HG03575 (cell line): ENCODE data around the gene DKK2.
"Not testable (repeated sequence)": the region's sequence is repeated elsewhere in the genome, so short reads cannot be mapped to it uniquely, and the experiment has no call there.

ENCODE experiments used
- ATAC-seq: cut with Tn5 transposase; IDR thresholded peaks from one replicate; pipeline ENCODE4 v1.9.1; 2021; ENCODE audit not compliant: unreplicated experiment, insufficient number of reproducible peaks, low FRiP score; ENCODE audit errors: extremely low read depth

Gene DKK2

DNA sequence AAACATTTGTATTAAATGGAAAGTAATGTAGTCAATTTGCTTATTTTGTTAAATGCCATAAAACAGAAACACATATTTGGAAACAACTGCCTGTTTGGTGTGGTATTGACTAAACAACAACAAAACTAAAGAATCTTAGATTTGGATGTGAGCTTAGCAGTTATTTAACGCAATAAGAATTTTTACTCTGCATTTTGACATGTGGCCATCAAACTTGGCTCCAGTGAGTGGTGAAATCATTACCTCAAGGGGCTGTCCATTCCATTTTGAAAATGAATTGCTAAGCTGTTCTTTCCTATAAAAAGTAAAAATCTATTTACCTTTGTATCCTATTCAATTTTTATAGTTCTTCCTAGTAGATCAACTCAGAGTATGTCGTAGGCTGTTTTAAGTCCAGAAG, 84.2 kb downstream of the DKK2 start:
- ATAC-seq, result no peak

GRCh38 chr4:106941841-106942240, 94.3 kb downstream of the DKK2 start:
- no peak for ATAC-seq

DNA sequence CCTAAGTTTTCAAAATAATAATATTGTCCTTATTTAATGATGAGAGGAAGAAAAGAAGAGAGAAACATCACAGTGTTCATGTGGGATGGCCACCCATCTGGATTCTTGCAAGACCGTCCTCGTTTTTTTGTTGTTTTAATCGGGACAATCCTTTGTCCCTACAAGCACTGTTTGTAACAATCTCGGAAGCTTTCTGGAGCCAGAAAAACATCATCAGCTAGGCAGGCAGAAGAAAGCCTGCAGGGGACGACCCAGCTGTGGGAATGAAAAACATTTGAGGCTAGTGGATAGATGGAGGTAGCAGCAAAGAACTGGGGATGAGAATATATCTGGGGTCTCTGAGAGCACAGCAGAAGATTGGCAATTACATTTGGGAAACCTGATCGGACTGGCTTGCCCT, 105.6 kb downstream of the DKK2 start:
- no peak for ATAC-seq

DNA sequence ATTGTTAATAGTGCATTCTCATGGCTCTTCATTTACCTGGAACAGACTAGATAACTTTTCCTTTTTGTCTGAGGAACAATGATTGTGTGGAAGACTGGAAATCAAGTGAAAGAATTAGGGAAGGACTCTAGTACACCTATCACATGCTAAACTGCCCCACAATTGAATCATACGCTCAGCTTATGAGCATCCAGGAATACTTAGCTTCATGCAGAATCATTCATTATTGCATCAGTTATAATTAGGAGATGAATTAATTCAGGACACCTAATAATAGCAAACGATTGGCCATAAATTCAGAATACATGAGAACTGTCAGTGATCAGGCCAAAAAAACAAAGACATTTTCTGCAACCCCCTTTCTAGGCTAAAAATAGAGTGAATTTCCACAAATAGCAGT, 106.9 kb downstream of the DKK2 start:
- no peak for ATAC-seq

GRCh38 chr4:106914223-106914622, 121.9 kb downstream of the DKK2 start:
- no peak for ATAC-seq

- no peak for ATAC-seq
Observed at GRCh38 chr4:106909486-106910188, 126.5 kb downstream of the DKK2 start.

DNA sequence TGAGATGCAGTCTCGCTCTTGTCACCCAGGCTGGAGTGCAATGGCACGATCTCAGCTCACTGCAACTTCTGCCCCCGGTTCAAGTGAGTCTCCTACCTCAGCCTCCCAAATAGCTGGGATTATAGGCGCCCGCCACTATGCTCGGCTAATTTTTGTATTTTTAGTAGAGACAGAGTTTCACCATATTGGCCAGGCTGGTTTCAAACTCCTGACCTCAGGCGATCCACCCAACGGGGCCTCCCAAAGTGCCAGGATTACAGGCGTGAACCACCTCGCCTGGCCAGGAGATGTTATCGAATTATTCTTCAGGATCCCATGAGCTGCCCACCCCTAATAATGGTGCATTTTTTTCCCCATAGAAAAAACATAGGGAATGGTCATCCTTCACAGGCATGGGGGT, 128.1 kb downstream of the DKK2 start:
- not testable (repeated sequence) for ATAC-seq

DNA sequence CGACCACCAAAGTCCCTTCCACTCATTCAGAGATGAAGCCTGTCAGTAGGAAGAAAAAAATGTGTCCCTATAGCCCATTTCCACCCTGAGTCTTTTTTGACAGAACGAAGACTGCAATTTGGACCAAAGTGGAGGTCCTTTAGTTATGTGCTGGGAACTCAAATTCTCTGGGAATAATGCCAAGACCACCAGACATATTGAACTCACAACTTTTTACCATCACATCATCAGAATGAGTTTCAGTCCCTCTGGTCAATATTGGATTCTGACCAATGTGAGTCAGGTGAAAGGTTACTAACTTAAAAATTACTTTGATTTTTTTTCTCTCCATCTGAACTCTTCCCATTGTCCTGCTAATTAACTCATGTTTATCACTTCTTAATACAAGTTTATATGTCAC, 128.9 kb downstream of the DKK2 start:
- ATAC-seq, result no peak

DNA sequence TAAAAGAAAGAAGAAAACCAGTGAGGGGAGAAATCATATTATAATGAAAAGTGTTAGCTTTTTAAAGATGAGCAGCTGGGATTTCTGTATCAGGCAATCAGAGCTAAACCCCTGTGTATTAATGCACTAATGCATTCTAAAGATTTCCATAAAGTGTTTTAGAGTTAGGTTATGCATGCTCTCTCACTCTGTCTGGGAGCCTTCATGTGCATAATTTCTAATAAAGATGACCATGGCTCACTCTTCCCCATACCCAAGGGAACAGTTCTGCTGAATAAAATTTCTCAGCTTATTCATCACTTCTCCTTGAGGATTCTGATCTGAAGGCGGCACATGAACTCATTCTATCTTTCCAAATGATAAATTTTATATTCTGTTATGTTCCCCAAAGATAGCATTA, 129.4 kb downstream of the DKK2 start:
- ATAC-seq, result no peak

- no peak for ATAC-seq
Observed at GRCh38 chr4:106898621-106899230, 137.4 kb downstream of the DKK2 start.

- no peak for ATAC-seq
Observed at GRCh38 chr4:106893903-106894302, 142.2 kb downstream of the DKK2 start.

GRCh38 chr4:106893395-106893881, 142.7 kb downstream of the DKK2 start:
- no peak for ATAC-seq

DNA sequence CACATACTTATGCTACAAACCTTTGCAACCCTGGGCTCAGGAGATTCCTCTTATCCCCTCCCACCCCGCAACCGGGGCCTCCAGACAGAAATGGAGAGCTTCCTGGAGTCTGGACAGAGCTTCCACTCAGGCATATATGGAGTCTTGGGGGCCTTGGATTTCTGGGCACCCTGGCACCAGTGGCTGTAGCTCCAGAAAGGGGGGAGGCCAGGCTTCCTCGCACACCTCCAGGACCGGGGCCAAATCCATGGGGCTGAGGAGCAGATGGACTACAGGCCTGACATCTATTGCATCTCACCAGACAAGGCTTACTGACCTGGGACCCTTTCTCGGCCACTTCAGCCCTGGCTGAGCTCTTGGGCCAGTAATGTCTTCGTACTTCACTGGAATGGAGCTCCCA, 143.3 kb downstream of the DKK2 start:
- ATAC-seq, result no peak

GRCh38 chr4:106875340-106875739, 160.8 kb downstream of the DKK2 start:
- ATAC-seq, result no peak
